BJ (cell line): Measurements from ENCODE around the gene ELAVL3. TPM values are rescaled to one million over a fixed set of nuclear protein-coding genes. Genes with fewer than 3 reads are reported as not detected.

ENCODE experiments used
- CTCF ChIA-PET: fragments of 350-600 bp; formaldehyde crosslinking; extraction: SDS; loops from one replicate; lab custom pipeline; 2021; ENCODE audit warnings: antibody characterized with exemption, inconsistent platforms; lab: Yijun Ruan, JAX
- POLR2A ChIA-PET: fragments of 300-600 bp; sonication (Branson Sonifier 250); formaldehyde crosslinking; extraction: SDS; loops from one replicate; lab custom pipeline; 2021; ENCODE audit warnings: antibody characterized with exemption; lab: Charles Lee
- DNase-seq: peaks from one replicate; pipeline ENCODE4 v3.0.0-alpha.2; 2011; ENCODE audit warnings: low read depth
- H3K27me3 ChIP-seq: 2 replicates; pipeline ENCODE4 v1.6.0; 2011; ENCODE audit warnings: low read length; ENCODE audit not compliant: control insufficient read depth, insufficient read depth
- H3K36me3 ChIP-seq: 2 replicates; pipeline ENCODE4 v1.5.1; 2011; ENCODE audit warnings: low read length; ENCODE audit not compliant: control insufficient read depth, insufficient read depth
- H3K4me3 ChIP-seq: 2 replicates; pipeline ENCODE4 v1.5.1; 2011; ENCODE audit warnings: low read depth, mild to moderate bottlenecking, control low read depth, low read length
- CTCF ChIP-seq: IDR thresholded peaks from 2 replicates; pipeline ENCODE4 v1.5.1; 2011; ENCODE audit warnings: low read depth, mild to moderate bottlenecking, control low read depth, inconsistent platforms, low read length, moderate library complexity; ENCODE audit not compliant: insufficient read depth
- polyA plus RNA-seq: library from polyadenylated mRNA; depleted of rRNA; stranded (reverse); fragments of >200 nt; gene quantifications from 2 replicates; pipeline ENCODE4 v1.2.3, GENCODE V29; 2011; rRNA removed
- small RNA-seq: library from RNA; depleted of rRNA; stranded (forward); fragments of <200 nt; gene quantifications from one replicate; pipeline ENCODE3, GENCODE V24; 2012; ENCODE audit warnings: low replicate concordance, low read depth; ENCODE audit not compliant: insufficient read length

ELAVL3 gene
- polyA plus RNA-seq, 1 experiment = not detected

- H3K27me3 ChIP-seq = no peaks in the 10 kb centered on the region
- CTCF ChIA-PET = interaction anchor here (0.6 to 2.6 kb wide), 5 partner anchors 10 to 59 kb away, joined by 3 to 15 read pairs (median 3); partner anchors contain the start of gene PRKCSH
- peak; percentile 19 for TF ChIP-seq CTCF
- H3K4me3 ChIP-seq = no peak overlapping the region
- no peak for DNase-seq
- POLR2A ChIA-PET = no interaction called here
- H3K36me3 ChIP-seq = no peaks in the 10 kb centered on the region; the same call in 1 of the 2 replicates
Measured at GRCh38 chr19:11405846-11406643, 74.8 kb downstream of the ELAVL3 start.

- ChIA-PET CTCF (interaction anchor here (2.9 kb wide), 1 partner anchor 24 kb away, joined by 12 read pairs; no protein-coding TSS in a partner anchor), POLR2A (no interaction called here)
- Histone ChIP-seq H3K27me3 (no peaks in the 10 kb centered on the region), H3K4me3 (no peak overlapping the region), H3K36me3 (no peaks in the 10 kb centered on the region; the same call in 1 of the 2 replicates)
- no peak for TF ChIP-seq CTCF
- no peak for DNase-seq
Measured at GRCh38 chr19:11404588-11405222, 76.1 kb downstream of the ELAVL3 start.

DNA sequence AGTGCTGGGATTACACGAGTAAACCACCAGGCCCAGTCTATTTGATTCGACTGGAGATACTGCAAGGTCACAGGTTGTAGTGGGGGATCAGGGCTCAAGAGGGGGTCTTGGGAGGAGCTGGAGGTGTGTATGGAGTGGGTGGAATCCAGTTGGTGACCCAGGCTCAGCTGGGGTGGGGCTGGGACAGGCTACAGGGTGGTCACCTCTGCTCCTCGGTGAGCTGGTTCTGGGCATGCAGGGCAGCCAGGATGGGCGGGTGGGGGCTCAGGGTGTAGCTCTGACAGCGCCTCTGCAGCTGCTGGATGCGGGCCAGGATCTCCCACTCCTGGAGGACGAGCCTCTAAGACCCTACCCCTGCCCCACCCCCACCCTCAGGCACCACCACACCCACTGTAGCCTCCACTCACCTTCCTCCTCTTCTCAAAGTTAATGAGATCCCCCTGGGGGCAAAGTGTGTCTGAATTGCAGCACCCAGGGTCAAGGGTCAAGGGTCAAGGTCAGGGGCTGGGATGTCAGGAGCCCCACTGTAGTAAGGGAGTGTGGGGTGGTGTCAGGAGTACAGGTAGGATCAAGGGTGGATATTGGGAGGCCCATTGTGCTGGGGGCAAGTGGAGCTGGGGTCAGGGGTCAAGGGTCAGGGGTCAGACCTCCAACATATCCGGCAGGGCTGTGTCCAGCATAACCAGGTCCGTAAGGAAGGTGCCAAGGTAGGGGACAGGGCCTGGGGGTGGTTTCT, 78.9 kb downstream of the ELAVL3 start:
- POLR2A ChIA-PET = no interaction called here
- Histone ChIP-seq H3K27me3 (no peaks in the 10 kb centered on the region), H3K4me3 (no peak overlapping the region), H3K36me3 (no peaks in the 10 kb centered on the region; the same call in 1 of the 2 replicates)
- no peak for DNase-seq
- no peak for TF ChIP-seq CTCF
- CTCF ChIA-PET = interaction anchor here (1.2 to 2.9 kb wide), 3 partner anchors 11 to 21 kb away, joined by 3 to 12 read pairs (median 3); no protein-coding TSS in a partner anchor

Small RNA genes within 50 kb of the gene (small RNA-seq; reads per million reads assigned to genes)
- gene MIR7974 (not detected), gene RF00019 (not detected), gene RN7SL833P (not detected)

Other genes with a start within 250 kb of the ELAVL3 start
- gene ANGPTL8, start 241.4 kb downstream of the ELAVL3 start, polyA plus RNA-seq = not detected in 2 replicates
- 9.1 and 15.2 TPM in 2 replicates for gene DOCK6, start 218.5 kb downstream of the ELAVL3 start, polyA plus RNA-seq
- gene TSPAN16, start 184.9 kb downstream of the ELAVL3 start, polyA plus RNA-seq = not detected in 2 replicates
- 9.7 and 12.0 TPM in 2 replicates for gene RAB3D, start 141.4 kb downstream of the ELAVL3 start, polyA plus RNA-seq
- gene TMEM205, start 134.8 kb downstream of the ELAVL3 start, polyA plus RNA-seq = 89.8 and 107 TPM in 2 replicates
- 16.3 and 21.4 TPM in 2 replicates for gene CCDC159, start 134.5 kb downstream of the ELAVL3 start, polyA plus RNA-seq
- gene PLPPR2, start 125.6 kb downstream of the ELAVL3 start, polyA plus RNA-seq = 19.2 and 30.5 TPM in 2 replicates
- gene SWSAP1, start 106.4 kb downstream of the ELAVL3 start, polyA plus RNA-seq = 1.0 TPM in 2 replicates
- gene EPOR, start 96.7 kb downstream of the ELAVL3 start, polyA plus RNA-seq = 3.8 and 5.9 TPM in 2 replicates
- gene RGL3, start 61.7 kb downstream of the ELAVL3 start, polyA plus RNA-seq = 1.4 and 2.3 TPM in 2 replicates
- 0.16 and 0.38 TPM in 2 replicates for gene ODAD3, start 45.9 kb downstream of the ELAVL3 start, polyA plus RNA-seq
- 137 and 348 TPM in 2 replicates for gene PRKCSH, start 45.4 kb downstream of the ELAVL3 start, polyA plus RNA-seq
- gene ZNF653, start 24.8 kb upstream of the ELAVL3 start, polyA plus RNA-seq = 3.1 and 4.6 TPM in 2 replicates
- gene ECSIT, start 48.1 kb upstream of the ELAVL3 start, polyA plus RNA-seq = 30.9 and 45.2 TPM in 2 replicates
- gene CNN1, start 57.8 kb upstream of the ELAVL3 start, polyA plus RNA-seq = 227 and 267 TPM in 2 replicates
- gene ELOF1, start 78.2 kb upstream of the ELAVL3 start, polyA plus RNA-seq = 70.7 and 83.9 TPM in 2 replicates
- 2.0 and 2.6 TPM in 2 replicates for gene ACP5, start 96.6 kb upstream of the ELAVL3 start, polyA plus RNA-seq
- 5.8 and 9.5 TPM in 2 replicates for gene ZNF627, start 116.4 kb upstream of the ELAVL3 start, polyA plus RNA-seq